Neural cell (in vitro differentiated cells): ENCODE data around the gene USP22. TPM values are rescaled to one million over a fixed set of nuclear protein-coding genes. Genes with fewer than 3 reads are reported as not detected.
A peak's percentile ranks its signal among the peaks of the same experiment; 100 is the strongest.

ENCODE experiments used
- H2AFZ ChIP-seq: fragments of 200-600, 300-800 bp; sonication (generic), shearing (Covaris generic); 2 replicates; pipeline ENCODE4 v1.6.0; 2014; ENCODE audit warnings: low read depth, mild to moderate bottlenecking, antibody characterized with exemption, low read length, moderate library complexity
- H3F3A ChIP-seq: fragments of 200-600 bp; shearing (Covaris generic); 2 replicates; pipeline ENCODE4 v1.6.1; 2016; ENCODE audit warnings: mild to moderate bottlenecking, moderate library complexity, mixed read lengths, antibody characterized with exemption, low read length; ENCODE audit not compliant: insufficient read depth, poor library complexity, severe bottlenecking
- H3K27ac ChIP-seq: fragments of 200-600, 300-800 bp; sonication (generic), shearing (Covaris generic); 2 replicates; pipeline ENCODE4 v1.5.1; 2014; ENCODE audit warnings: mild to moderate bottlenecking, low read length, moderate library complexity
- H3K27me3 ChIP-seq: fragments of 300-800, 200-600 bp; sonication (generic), shearing (Covaris generic); 2 replicates; pipeline ENCODE4 v1.6.0; 2014; ENCODE audit warnings: mild to moderate bottlenecking, low read depth, low read length, moderate library complexity; ENCODE audit not compliant: insufficient read depth
- H3K36me3 ChIP-seq: fragments of 300-800, 200-600 bp; sonication (generic), shearing (Covaris generic); 2 replicates; pipeline ENCODE4 v1.5.1; 2014; ENCODE audit warnings: mild to moderate bottlenecking, antibody characterized with exemption, low read length, moderate library complexity; ENCODE audit not compliant: insufficient read depth
- H3K4me2 ChIP-seq: fragments of 300-800, 200-600 bp; sonication (generic), shearing (Covaris generic); 2 replicates; pipeline ENCODE4 v1.6.0; 2014; ENCODE audit warnings: mild to moderate bottlenecking, low read length
- H3K4me3 ChIP-seq: fragments of 300-800, 200-600 bp; sonication (generic), shearing (Covaris generic); 2 replicates; pipeline ENCODE4 v1.5.1; 2014; ENCODE audit warnings: mild to moderate bottlenecking, low read length, moderate library complexity
- H3K79me2 ChIP-seq: fragments of 200-600 bp; shearing (Covaris generic); replicated peaks from 2 replicates; pipeline ENCODE4 v1.6.0; 2014; ENCODE audit warnings: mild to moderate bottlenecking, low read length, moderate library complexity; ENCODE audit not compliant: insufficient read depth
- H3K9ac ChIP-seq: fragments of 300-800, 200-600 bp; sonication (generic), shearing (Covaris generic); 2 replicates; pipeline ENCODE4 v1.6.1; 2016; ENCODE audit warnings: mild to moderate bottlenecking, low read length, mixed read lengths
- H3K9me2 ChIP-seq: fragments of 200-600 bp; shearing (Covaris generic); 2 replicates; pipeline ENCODE4 v1.6.1; 2016; ENCODE audit warnings: mild to moderate bottlenecking, low read length, mixed read lengths; ENCODE audit not compliant: insufficient read depth
- H3K9me3 ChIP-seq: fragments of 200-600, 300-800 bp; sonication (generic), shearing (Covaris generic); 2 replicates; pipeline ENCODE4 v1.6.1; 2016; ENCODE audit warnings: mild to moderate bottlenecking, mixed run types, low read length, moderate library complexity, mixed read lengths
- H4K20me1 ChIP-seq: fragments of 200-600 bp; shearing (Covaris generic); 2 replicates; pipeline ENCODE4 v1.6.1; 2016; ENCODE audit warnings: mild to moderate bottlenecking, mixed run types; ENCODE audit not compliant: insufficient read depth
- EP300 ChIP-seq: fragments of 450-650 bp; conservative IDR thresholded peaks from 2 replicates; pipeline ENCODE4 v1.6.1; 2014; ENCODE audit warnings: antibody characterized with exemption, mild to moderate bottlenecking, moderate library complexity; ENCODE audit not compliant: poor library complexity, severe bottlenecking
- EZH2 ChIP-seq: fragments of 200-600, 300-800 bp; shearing (Covaris generic), sonication (generic); IDR thresholded peaks from 2 replicates; pipeline ENCODE4 v1.6.1; 2014; ENCODE audit warnings: antibody characterized with exemption, low read length, borderline replicate concordance, mild to moderate bottlenecking; ENCODE audit not compliant: insufficient read depth, poor library complexity, severe bottlenecking
- MXI1 ChIP-seq: fragments of 450-650 bp; conservative IDR thresholded peaks from 2 replicates; pipeline ENCODE4 v1.6.1; 2014; ENCODE audit warnings: antibody characterized with exemption, mild to moderate bottlenecking; ENCODE audit not compliant: poor library complexity, severe bottlenecking
- POLR2AphosphoS5 ChIP-seq: IDR thresholded peaks from 2 replicates; pipeline ENCODE4 v1.6.1; 2012
- RAD21 ChIP-seq: fragments of 450-650 bp; conservative IDR thresholded peaks from 2 replicates; pipeline ENCODE4 v1.6.1; 2014; ENCODE audit warnings: antibody characterized with exemption, mild to moderate bottlenecking, moderate library complexity
- SMC3 ChIP-seq: fragments of 450-650 bp; conservative IDR thresholded peaks from 2 replicates; pipeline ENCODE4 v1.6.1; 2014; ENCODE audit warnings: antibody characterized with exemption, mild to moderate bottlenecking, moderate library complexity; ENCODE audit not compliant: poor library complexity
- TAF1 ChIP-seq: IDR thresholded peaks from 2 replicates; pipeline ENCODE4 v1.6.1; 2012; ENCODE audit warnings: low read depth
- polyA plus RNA-seq: library from polyadenylated mRNA; depleted of rRNA; stranded (reverse); fragments of >200 nt; gene quantifications from 2 replicates; pipeline ENCODE4 v1.2.3, GENCODE V29; 2014
- TF ChIP-seq, protein P1 (sequence below): IDR thresholded peaks from 2 replicates; pipeline ENCODE4 v1.6.1; 2012; ENCODE audit warnings: borderline replicate concordance
- TF ChIP-seq, protein P2 (sequence below): fragments of 450-650 bp; IDR thresholded peaks from 2 replicates; pipeline ENCODE4 v1.5.1; 2014; ENCODE audit warnings: antibody characterized with exemption, mild to moderate bottlenecking, moderate library complexity; ENCODE audit not compliant: poor library complexity, severe bottlenecking

Gene USP22
- polyA plus RNA-seq, 1 donor from 2014 or later, result 269 TPM

DNA sequence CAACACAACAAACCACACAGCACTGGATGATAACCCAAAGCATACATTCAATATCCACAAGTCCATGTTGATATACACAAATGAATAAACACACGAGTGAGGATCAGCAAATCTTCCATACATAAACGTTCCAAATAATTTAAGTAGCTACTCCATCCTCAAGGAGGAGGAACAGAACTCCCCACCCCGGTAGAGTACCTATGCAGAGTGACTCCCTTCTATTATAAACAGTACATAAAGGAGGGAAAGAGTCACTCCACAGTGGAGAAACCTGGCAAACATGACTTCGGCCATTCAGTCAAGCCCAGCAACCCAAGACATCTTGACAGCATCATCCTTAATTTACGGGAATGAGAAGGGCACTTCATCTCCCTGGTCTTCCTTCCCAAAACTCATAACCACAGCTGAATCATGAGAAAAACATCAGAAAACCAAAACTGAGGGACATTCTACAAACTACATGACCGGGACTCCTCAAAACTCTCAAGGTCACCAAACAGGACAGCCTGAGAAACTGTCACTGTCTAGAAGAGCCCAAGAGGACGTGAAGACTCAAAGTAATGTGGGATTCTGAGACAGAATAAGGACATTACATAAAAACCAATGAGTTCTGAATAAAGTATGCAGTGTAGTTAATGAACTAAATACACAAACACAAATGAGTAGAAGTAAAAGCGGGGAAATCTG lies 5.6 kb downstream of the USP22 start:
- Histone ChIP-seq H3K4me2 (no peak overlapping the region), H3K9me2 (no peaks in the 10 kb centered on the region), H3K4me3 (peak overlapping the region; percentile 43), H4K20me1 (peaks cover 92% of the 10 kb centered on the region), H3K9ac (no peak overlapping the region), H3F3A (no peaks in the 10 kb centered on the region), H3K9me3 (no peaks in the 10 kb centered on the region), H3K36me3 (peaks cover 6% of the 10 kb centered on the region), H3K27me3 (no peaks in the 10 kb centered on the region), H2AFZ (no peak overlapping the region), H3K27ac (no peak overlapping the region), H3K79me2 (peaks cover 96% of the 10 kb centered on the region)
- TF ChIP-seq, protein P1, sequence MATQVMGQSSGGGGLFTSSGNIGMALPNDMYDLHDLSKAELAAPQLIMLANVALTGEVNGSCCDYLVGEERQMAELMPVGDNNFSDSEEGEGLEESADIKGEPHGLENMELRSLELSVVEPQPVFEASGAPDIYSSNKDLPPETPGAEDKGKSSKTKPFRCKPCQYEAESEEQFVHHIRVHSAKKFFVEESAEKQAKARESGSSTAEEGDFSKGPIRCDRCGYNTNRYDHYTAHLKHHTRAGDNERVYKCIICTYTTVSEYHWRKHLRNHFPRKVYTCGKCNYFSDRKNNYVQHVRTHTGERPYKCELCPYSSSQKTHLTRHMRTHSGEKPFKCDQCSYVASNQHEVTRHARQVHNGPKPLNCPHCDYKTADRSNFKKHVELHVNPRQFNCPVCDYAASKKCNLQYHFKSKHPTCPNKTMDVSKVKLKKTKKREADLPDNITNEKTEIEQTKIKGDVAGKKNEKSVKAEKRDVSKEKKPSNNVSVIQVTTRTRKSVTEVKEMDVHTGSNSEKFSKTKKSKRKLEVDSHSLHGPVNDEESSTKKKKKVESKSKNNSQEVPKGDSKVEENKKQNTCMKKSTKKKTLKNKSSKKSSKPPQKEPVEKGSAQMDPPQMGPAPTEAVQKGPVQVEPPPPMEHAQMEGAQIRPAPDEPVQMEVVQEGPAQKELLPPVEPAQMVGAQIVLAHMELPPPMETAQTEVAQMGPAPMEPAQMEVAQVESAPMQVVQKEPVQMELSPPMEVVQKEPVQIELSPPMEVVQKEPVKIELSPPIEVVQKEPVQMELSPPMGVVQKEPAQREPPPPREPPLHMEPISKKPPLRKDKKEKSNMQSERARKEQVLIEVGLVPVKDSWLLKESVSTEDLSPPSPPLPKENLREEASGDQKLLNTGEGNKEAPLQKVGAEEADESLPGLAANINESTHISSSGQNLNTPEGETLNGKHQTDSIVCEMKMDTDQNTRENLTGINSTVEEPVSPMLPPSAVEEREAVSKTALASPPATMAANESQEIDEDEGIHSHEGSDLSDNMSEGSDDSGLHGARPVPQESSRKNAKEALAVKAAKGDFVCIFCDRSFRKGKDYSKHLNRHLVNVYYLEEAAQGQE, result no peak
- TF ChIP-seq MXI1 (no peak), RAD21 (no peak), SMC3 (no peak), TAF1 (no peak), EP300 (no peak), EZH2 (no peak), POLR2AphosphoS5 (no peak)
- TF ChIP-seq, protein P2, sequence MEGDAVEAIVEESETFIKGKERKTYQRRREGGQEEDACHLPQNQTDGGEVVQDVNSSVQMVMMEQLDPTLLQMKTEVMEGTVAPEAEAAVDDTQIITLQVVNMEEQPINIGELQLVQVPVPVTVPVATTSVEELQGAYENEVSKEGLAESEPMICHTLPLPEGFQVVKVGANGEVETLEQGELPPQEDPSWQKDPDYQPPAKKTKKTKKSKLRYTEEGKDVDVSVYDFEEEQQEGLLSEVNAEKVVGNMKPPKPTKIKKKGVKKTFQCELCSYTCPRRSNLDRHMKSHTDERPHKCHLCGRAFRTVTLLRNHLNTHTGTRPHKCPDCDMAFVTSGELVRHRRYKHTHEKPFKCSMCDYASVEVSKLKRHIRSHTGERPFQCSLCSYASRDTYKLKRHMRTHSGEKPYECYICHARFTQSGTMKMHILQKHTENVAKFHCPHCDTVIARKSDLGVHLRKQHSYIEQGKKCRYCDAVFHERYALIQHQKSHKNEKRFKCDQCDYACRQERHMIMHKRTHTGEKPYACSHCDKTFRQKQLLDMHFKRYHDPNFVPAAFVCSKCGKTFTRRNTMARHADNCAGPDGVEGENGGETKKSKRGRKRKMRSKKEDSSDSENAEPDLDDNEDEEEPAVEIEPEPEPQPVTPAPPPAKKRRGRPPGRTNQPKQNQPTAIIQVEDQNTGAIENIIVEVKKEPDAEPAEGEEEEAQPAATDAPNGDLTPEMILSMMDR, result no peak

DNA sequence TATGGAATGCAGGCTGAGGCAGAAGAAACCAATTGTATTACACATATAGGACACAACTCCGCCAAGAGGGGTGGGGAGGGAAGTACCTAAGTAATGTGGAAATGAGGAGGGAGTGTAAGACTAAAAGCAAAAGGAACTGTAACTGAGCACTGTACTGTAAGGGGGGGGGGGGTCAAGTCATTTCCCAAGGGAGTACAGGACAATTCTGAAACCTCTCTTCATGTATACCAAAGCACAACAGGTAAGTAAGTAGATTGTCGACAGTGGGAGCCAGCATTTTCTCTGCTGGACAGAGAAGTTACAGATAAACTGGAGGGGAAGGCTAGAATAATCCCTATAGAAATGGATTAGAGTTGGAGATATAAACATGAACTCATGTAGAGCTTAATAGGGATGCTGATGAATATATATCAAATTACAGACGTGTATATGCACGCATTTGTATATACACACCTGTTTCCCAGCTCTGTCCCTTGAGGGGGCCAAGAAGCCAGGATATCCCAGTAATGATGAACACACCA lies 6.4 kb downstream of the USP22 start:
- Histone ChIP-seq H3K4me3 (peak overlapping the region; percentile 43), H3K9me2 (no peaks in the 10 kb centered on the region), H2AFZ (no peak overlapping the region), H3F3A (no peaks in the 10 kb centered on the region), H3K79me2 (peaks cover 96% of the 10 kb centered on the region), H3K9me3 (no peaks in the 10 kb centered on the region), H3K27me3 (no peaks in the 10 kb centered on the region), H4K20me1 (peaks cover 93% of the 10 kb centered on the region), H3K36me3 (peaks cover 6% of the 10 kb centered on the region), H3K9ac (no peak overlapping the region), H3K27ac (no peak overlapping the region), H3K4me2 (no peak overlapping the region)
- TF ChIP-seq MXI1 (no peak), TAF1 (no peak), POLR2AphosphoS5 (no peak), EZH2 (no peak), SMC3 (no peak), EP300 (no peak), RAD21 (no peak)
- TF ChIP-seq, protein P1, result no peak
- TF ChIP-seq, protein P2, result no peak
